GM12878 (cell line): Measurements from ENCODE around the gene BZW1. TPM values are rescaled to one million over a fixed set of nuclear protein-coding genes. Genes with fewer than 3 reads are reported as not detected.

Experiments used
- ATAC-seq: fragments of 200-7000 bp; cut with Tn5 transposase; 3 replicates; pipeline ENCODE4 v1.9.1; 2020; ENCODE audit warnings: mild to moderate bottlenecking, moderate library complexity
- BruUV-seq: library from RNA; stranded (reverse); fragments of 400-500 nt; replicated peaks from 2 replicates; lab custom pipeline; 2021; lab: Mats Ljungman, UMichigan
- CTCF ChIA-PET: fragments of 300-600 bp; sonication (Branson Sonifier 250); formaldehyde crosslinking; extraction: SDS; loops from one replicate; lab custom pipeline; 2021; ENCODE audit warnings: inconsistent platforms; lab: Yijun Ruan, JAX
- POLR2A ChIA-PET: fragments of 350-600 bp; formaldehyde crosslinking; extraction: SDS; loops from one replicate; lab custom pipeline; 2021; ENCODE audit warnings: inconsistent platforms; lab: Charles Lee
- RAD21 ChIA-PET: fragments of 300-600 bp; sonication (Branson Sonifier 250); formaldehyde crosslinking; loops from one replicate; lab custom pipeline; 2023; ENCODE audit warnings: antibody characterized with exemption; ENCODE audit not compliant: unreplicated experiment; lab: Charles Lee
- SMC1A ChIA-PET: fragments of 300-600 bp; sonication (Branson Sonifier 250); formaldehyde crosslinking; loops from one replicate; lab custom pipeline; 2023; ENCODE audit not compliant: unreplicated experiment, uncharacterized antibody; lab: Charles Lee
- DNase-seq: peaks from one replicate; pipeline ENCODE4 v3.0.0-alpha.2; 2011; ENCODE audit warnings: low read depth, low spot score
- FAIRE-seq: peaks from 3 replicates; lab custom pipeline; 2011; peaks lifted over from hg19 to GRCh38; lab: Jason Lieb, UNC
- H2AFZ ChIP-seq: 2 replicates; pipeline ENCODE4 v1.6.0; 2011; ENCODE audit warnings: low read depth, low read length, control low read depth; ENCODE audit not compliant: control insufficient read depth
- H3K27ac ChIP-seq: 2 replicates; pipeline ENCODE4 v1.5.1; 2011; ENCODE audit warnings: control low read depth; ENCODE audit not compliant: control insufficient read depth, insufficient read depth
- H3K27me3 ChIP-seq, 2 experiments: replicated peaks in 1 of 2; 2 replicates each; pipeline versions ENCODE4 v1.6.0 to v1.6.1; 2011; ENCODE audit warnings: low read length in 1 of 2; ENCODE audit not compliant: control insufficient read depth in 2 of 2, insufficient read depth in 2 of 2
- H3K36me3 ChIP-seq, 2 experiments: 2 replicates each; pipeline ENCODE4 v1.5.1; 2011; ENCODE audit warnings: low read length in 1 of 2; ENCODE audit not compliant: control insufficient read depth in 2 of 2, insufficient read depth in 2 of 2
- H3K4me1 ChIP-seq: 2 replicates; pipeline ENCODE4 v1.6.1; 2011; ENCODE audit warnings: mild to moderate bottlenecking, low read length, moderate library complexity, mixed read lengths; ENCODE audit not compliant: control insufficient read depth, insufficient read depth
- H3K4me2 ChIP-seq: 2 replicates; pipeline ENCODE4 v1.6.0; 2011; ENCODE audit warnings: control low read depth; ENCODE audit not compliant: control insufficient read depth, insufficient read depth
- H3K4me3 ChIP-seq: fragments of 200-600 bp; sonication (generic); 2 replicates; pipeline ENCODE4 v1.5.1; 2016
- H3K79me2 ChIP-seq: 2 replicates; pipeline ENCODE4 v1.6.0; 2011; ENCODE audit warnings: low read length; ENCODE audit not compliant: control insufficient read depth, insufficient read depth
- H3K9ac ChIP-seq: 2 replicates; pipeline ENCODE4 v1.8.0; 2011; ENCODE audit warnings: low read length, control low read depth, mixed read lengths; ENCODE audit not compliant: control insufficient read depth, insufficient read depth
- H3K9me3 ChIP-seq: replicated peaks from 3 replicates; pipeline ENCODE4 v1.5.1; 2011; ENCODE audit warnings: mild to moderate bottlenecking, low read length; ENCODE audit not compliant: control insufficient read depth, insufficient read depth
- H4K20me1 ChIP-seq: 2 replicates; pipeline ENCODE4 v1.6.0; 2011; ENCODE audit not compliant: control insufficient read depth, insufficient read depth
- BCL11A ChIP-seq: IDR thresholded peaks from 2 replicates; pipeline ENCODE4 v1.6.1; 2011; ENCODE audit warnings: low read depth, low read length
- EGR1 ChIP-seq, 2 experiments: IDR thresholded peaks; 1 replicate in 1 of 2; 2 replicates in 1 of 2; pipeline ENCODE4 v1.6.1; 2011 to 2012; ENCODE audit warnings: low read depth in 2 of 2, low read length in 2 of 2, borderline replicate concordance in 1 of 2, mild to moderate bottlenecking in 1 of 2, moderate library complexity in 1 of 2
- ELK1 ChIP-seq: IDR thresholded peaks from 2 replicates; pipeline ENCODE4 v1.6.1; 2012; ENCODE audit warnings: low read depth, low read length, improper control_type of control experiment
- JUND ChIP-seq: IDR thresholded peaks from 2 replicates; pipeline ENCODE4 v1.6.1; 2012; ENCODE audit warnings: low read depth, mild to moderate bottlenecking, low read length, improper control_type of control experiment, moderate library complexity
- SMAD1 ChIP-seq: fragments of 450-650 bp; IDR thresholded peaks from 2 replicates; pipeline ENCODE4 v1.6.1; 2018; ENCODE audit warnings: mild to moderate bottlenecking, low read depth; ENCODE audit not compliant: partially characterized antibody
- TBL1XR1 ChIP-seq: IDR thresholded peaks from 2 replicates; pipeline ENCODE4 v1.6.1; 2012; ENCODE audit warnings: low read depth, low read length, improper control_type of control experiment
- TCF7 ChIP-seq: IDR thresholded peaks from 2 replicates; pipeline ENCODE4 v1.6.1; 2014; ENCODE audit warnings: antibody characterized with exemption, borderline replicate concordance
- ZBED1 ChIP-seq: IDR thresholded peaks from 2 replicates; pipeline ENCODE4 v1.6.1; 2016; ENCODE audit warnings: borderline replicate concordance
- ZBTB40 ChIP-seq: fragments of 450-650 bp; IDR thresholded peaks from 2 replicates; pipeline ENCODE4 v1.6.1; 2016; ENCODE audit warnings: mild to moderate bottlenecking, moderate library complexity, borderline replicate concordance
- ZNF592 ChIP-seq: fragments of 450-650 bp; IDR thresholded peaks from 2 replicates; pipeline ENCODE4 v1.6.1; 2017; ENCODE audit warnings: mild to moderate bottlenecking, moderate library complexity
- ZSCAN29 ChIP-seq: fragments of 450-650 bp; IDR thresholded peaks from 2 replicates; pipeline ENCODE4 v1.6.1; 2017; ENCODE audit warnings: mild to moderate bottlenecking, moderate library complexity
- in situ Hi-C: fragments of 300-500 bp; cut with MboI; formaldehyde crosslinking; loops from 9 replicates; pipeline ENCODE4 v1.14.3; 2018; ENCODE audit warnings: mixed read lengths
- intact Hi-C: fragments of 100-400 bp; cut with micrococcal nuclease; formaldehyde crosslinking; loops from one replicate; pipeline ENCODE4 v1.14.2; 2022; ENCODE audit not compliant: unreplicated experiment
- polyA plus RNA-seq, 11 experiments: library from polyadenylated mRNA; depleted of rRNA in 4 of 11; unstranded in 6 of 11; stranded (reverse) in 5 of 11; fragments of >200 nt; fragmentation: Nextera tagmentation in 4 of 11; fragmentation: Illumina TruSeq in 1 of 11; extraction: Ambion mirVana in 4 of 11; extraction: Trizol in 1 of 11; gene quantifications; 1 replicate in 1 of 11; 2 replicates in 10 of 11; pipeline versions ENCODE4 v1.2.1 to v1.2.3, GENCODE V29; 2011 to 2016; ENCODE audit warnings: inconsistent platforms in 2 of 11, missing spikeins in 2 of 11, low read depth in 1 of 11
- total RNA-seq, 4 experiments: library from RNA; depleted of rRNA in 3 of 4; stranded (reverse); fragments of >200 nt in 3 of 4; fragmentation: Illumina TruSeq in 1 of 4; extraction: Trizol in 1 of 4; gene quantifications; 2 replicates each; pipeline versions ENCODE4 v1.2.1 to v1.2.3, GENCODE V29; 2013 to 2021
- TF ChIP-seq, protein P1 (sequence below): fragments of 450-650 bp; IDR thresholded peaks from 2 replicates; pipeline ENCODE4 v1.6.1; 2016; ENCODE audit warnings: mild to moderate bottlenecking
- TF ChIP-seq, protein P2 (sequence below): fragments of 450-650 bp; IDR thresholded peaks from 2 replicates; pipeline ENCODE4 v1.6.1; 2017; ENCODE audit warnings: mild to moderate bottlenecking

BZW1 gene
- total and polyA plus RNA-seq, 10 of the 15 experiments (the other 5 are each of a cell fraction or from before 2014, with no cell fraction given), result 186 to 349 (median 269) TPM

- H3K27me3 ChIP-seq, result peaks cover 0 to 2% of the 10 kb centered on the region in 2 experiments; a peak in 2 of 4 replicates
- RAD21 ChIA-PET, result no interaction called here
- H3K4me3 ChIP-seq, result no peak overlapping the region
- in situ Hi-C loops, result no loop called here
- CTCF ChIA-PET, result no interaction called here
- H2AFZ ChIP-seq, result no peak overlapping the region
- no peaks in the 10 kb centered on the region for H3K4me1 ChIP-seq
- no peak overlapping the region for H3K27ac ChIP-seq
- no peaks in the 10 kb centered on the region for H3K36me3 ChIP-seq
- no TSS peak for BruUV-seq
- POLR2A ChIA-PET, result no interaction called here
- H4K20me1 ChIP-seq, result no peaks in the 10 kb centered on the region
- FAIRE-seq (no peak), DNase-seq (no peak), ATAC-seq (no peak)
- no peak overlapping the region for H3K4me2 ChIP-seq
- intact Hi-C loops, result no loop called here
- H3K9ac ChIP-seq, result no peak overlapping the region
- SMC1A ChIA-PET, result no interaction called here
- H3K9me3 ChIP-seq, result peaks cover 3% of the 10 kb centered on the region; the same call in 2 of the 3 replicates
- H3K79me2 ChIP-seq, result no peaks in the 10 kb centered on the region
- TF ChIP-seq JUND, result no peak
- no peak for TF ChIP-seq SMAD1
- no peak for TF ChIP-seq ZSCAN29
- TF ChIP-seq ZBTB40, result no peak
- TF ChIP-seq, protein P1, sequence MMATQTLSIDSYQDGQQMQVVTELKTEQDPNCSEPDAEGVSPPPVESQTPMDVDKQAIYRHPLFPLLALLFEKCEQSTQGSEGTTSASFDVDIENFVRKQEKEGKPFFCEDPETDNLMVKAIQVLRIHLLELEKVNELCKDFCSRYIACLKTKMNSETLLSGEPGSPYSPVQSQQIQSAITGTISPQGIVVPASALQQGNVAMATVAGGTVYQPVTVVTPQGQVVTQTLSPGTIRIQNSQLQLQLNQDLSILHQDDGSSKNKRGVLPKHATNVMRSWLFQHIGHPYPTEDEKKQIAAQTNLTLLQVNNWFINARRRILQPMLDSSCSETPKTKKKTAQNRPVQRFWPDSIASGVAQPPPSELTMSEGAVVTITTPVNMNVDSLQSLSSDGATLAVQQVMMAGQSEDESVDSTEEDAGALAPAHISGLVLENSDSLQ, result no peak
- TF ChIP-seq, protein P2, sequence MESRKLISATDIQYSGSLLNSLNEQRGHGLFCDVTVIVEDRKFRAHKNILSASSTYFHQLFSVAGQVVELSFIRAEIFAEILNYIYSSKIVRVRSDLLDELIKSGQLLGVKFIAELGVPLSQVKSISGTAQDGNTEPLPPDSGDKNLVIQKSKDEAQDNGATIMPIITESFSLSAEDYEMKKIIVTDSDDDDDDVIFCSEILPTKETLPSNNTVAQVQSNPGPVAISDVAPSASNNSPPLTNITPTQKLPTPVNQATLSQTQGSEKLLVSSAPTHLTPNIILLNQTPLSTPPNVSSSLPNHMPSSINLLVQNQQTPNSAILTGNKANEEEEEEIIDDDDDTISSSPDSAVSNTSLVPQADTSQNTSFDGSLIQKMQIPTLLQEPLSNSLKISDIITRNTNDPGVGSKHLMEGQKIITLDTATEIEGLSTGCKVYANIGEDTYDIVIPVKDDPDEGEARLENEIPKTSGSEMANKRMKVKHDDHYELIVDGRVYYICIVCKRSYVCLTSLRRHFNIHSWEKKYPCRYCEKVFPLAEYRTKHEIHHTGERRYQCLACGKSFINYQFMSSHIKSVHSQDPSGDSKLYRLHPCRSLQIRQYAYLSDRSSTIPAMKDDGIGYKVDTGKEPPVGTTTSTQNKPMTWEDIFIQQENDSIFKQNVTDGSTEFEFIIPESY, result no peak
- TF ChIP-seq ZNF592, result no peak
- no peak for TF ChIP-seq ELK1
- TF ChIP-seq TBL1XR1, result no peak
- TF ChIP-seq EGR1 (IDR thresholded peaks at IDR 0.05; ENCODE audit: borderline replicate concordance in 1 of 2, low read depth in 2 of 2, low read length in 2 of 2), result no peak
- TF ChIP-seq BCL11A, result no peak
- TF ChIP-seq ZBED1, result no peak
- no peak for TF ChIP-seq TCF7
Measured at GRCh38 chr2:200777275-200777674, 34.4 kb upstream of the BZW1 start.
